Measurements from ENCODE around the gene MRPS33.

- no peak for TF ChIP-seq CTCF (IDR thresholded peaks at IDR 0.05; ENCODE audit: insufficient read depth, low read length)
- no peak for TF ChIP-seq REST (IDR thresholded peaks at IDR 0.05; ENCODE audit: insufficient replicate concordance, low read depth)
- no peak for TF ChIP-seq SPI1 (IDR thresholded peaks at IDR 0.05; ENCODE audit: borderline replicate concordance, low read depth)
- TF ChIP-seq POLR2AphosphoS5 (IDR thresholded peaks at IDR 0.05; ENCODE audit: low read depth) = no peak
- TF ChIP-seq GABPA (IDR thresholded peaks at IDR 0.05; ENCODE audit: low read depth) = no peak
Observed at GRCh38 chr7:140977741-140978140, 37.0 kb downstream of the MRPS33 start.

Data from HL-60 (cell line).